ENCODE results near the gene RPTOR.

DNA sequence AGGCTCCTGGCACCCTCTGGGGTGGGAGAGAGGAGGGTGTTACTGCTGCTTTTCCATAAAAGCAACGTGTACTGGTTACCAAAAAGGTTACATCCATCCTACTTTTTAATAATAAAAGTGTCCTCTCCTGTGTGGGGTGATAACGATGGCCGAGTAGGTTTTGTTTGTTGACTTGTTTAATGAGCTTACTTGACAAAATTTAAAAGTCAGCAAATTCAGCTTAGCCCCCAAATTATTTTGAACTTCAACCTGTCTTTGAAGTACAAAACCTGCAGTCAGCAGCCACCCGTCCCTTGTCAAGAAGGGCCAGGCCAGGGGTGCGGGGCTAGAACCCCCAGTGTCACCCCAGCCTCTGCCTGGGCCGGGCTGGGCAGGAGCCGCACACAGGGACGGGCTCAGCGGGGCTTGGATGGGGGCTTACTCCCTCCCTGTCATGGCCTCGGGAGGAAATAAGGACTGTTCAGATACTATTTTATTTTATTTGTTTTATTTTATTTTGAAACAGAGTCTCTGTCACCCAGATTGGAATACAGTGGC lies 343.1 kb downstream of the RPTOR start:
- TF ChIP-seq, protein P1, sequence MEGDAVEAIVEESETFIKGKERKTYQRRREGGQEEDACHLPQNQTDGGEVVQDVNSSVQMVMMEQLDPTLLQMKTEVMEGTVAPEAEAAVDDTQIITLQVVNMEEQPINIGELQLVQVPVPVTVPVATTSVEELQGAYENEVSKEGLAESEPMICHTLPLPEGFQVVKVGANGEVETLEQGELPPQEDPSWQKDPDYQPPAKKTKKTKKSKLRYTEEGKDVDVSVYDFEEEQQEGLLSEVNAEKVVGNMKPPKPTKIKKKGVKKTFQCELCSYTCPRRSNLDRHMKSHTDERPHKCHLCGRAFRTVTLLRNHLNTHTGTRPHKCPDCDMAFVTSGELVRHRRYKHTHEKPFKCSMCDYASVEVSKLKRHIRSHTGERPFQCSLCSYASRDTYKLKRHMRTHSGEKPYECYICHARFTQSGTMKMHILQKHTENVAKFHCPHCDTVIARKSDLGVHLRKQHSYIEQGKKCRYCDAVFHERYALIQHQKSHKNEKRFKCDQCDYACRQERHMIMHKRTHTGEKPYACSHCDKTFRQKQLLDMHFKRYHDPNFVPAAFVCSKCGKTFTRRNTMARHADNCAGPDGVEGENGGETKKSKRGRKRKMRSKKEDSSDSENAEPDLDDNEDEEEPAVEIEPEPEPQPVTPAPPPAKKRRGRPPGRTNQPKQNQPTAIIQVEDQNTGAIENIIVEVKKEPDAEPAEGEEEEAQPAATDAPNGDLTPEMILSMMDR (IDR thresholded peaks at IDR 0.05) = no peak
- TF ChIP-seq POLR2A (IDR thresholded peaks at IDR 0.05) (no peak), POLR2AphosphoS5 (IDR thresholded peaks at IDR 0.05) (no peak)
